ENCODE data around the gene TUBAL3.

TUBAL3 gene

DNA sequence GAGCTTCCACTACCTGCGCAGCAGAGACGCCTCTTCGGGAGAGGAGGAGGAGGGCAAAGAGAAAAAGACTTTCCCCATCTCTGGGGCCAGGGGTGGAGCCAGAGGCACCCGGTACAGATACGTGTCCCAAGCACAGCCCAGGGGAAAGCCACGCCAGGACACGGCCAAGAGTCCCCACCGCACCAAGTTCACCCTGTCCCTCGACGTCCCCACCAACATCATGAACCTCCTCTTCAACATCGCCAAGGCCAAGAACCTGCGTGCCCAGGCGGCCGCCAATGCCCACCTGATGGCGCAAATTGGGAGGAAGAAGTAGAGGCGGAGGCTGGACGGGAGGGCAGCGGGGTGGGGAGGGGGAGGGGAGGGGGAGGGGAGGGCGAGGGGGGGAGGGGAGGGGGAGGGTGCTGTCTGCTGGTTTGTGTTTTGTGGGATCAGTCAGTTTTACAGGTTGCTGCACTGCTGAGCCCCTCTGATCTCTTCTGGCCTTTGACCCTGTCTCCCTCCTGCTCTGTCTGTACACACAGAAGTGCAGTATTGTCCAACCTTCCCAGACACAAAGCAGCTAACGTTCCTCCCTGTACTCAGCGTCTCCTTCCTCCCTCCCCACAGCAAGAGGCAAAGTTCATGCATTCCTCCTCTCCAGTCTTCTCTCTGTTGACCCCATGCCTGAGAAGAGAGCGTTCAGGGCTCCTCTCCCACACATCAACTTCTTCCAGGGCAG is 30.6 kb downstream of the TUBAL3 start:
- DNase-seq = no peak

GRCh38 chr10:5373307-5373706 is 31.3 kb downstream of the TUBAL3 start:
- DNase-seq = no peak

- no peak for DNase-seq
These were observed 33.9 kb downstream of the TUBAL3 start for GRCh38 chr10:5370493-5371352.

GRCh38 chr10:5369362-5370158 is 35.1 kb downstream of the TUBAL3 start:
- no peak for DNase-seq

DNA sequence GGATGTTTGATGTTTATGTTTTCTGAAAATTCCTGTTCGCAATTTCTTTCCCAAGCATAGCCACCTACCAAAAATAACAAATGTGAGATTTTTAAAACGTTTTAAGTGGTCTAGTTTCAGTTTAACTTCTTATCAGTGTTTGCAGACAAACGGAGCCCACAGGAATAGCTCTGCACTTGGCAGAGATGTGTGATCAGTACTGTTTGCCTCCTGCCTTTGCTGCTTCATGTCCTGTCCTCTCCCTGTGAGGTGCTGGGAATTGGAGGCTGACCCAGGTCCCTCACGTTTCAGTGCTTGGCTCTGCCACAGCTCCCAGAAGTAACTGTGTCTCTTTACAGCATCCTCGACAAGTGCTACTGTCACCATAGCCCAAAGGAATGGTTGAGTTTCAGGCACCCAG is 38.7 kb downstream of the TUBAL3 start:
- no peak for DNase-seq

- DNase-seq = no peak
These were observed 39.7 kb downstream of the TUBAL3 start, which contains the start of gene UCN3 for GRCh38 chr10:5364890-5365338. Gene UCN3, plus strand, starts transcription at chr10:5364966. Its CDS starts 8,755 bp downstream, at chr10:5373721.

DNA sequence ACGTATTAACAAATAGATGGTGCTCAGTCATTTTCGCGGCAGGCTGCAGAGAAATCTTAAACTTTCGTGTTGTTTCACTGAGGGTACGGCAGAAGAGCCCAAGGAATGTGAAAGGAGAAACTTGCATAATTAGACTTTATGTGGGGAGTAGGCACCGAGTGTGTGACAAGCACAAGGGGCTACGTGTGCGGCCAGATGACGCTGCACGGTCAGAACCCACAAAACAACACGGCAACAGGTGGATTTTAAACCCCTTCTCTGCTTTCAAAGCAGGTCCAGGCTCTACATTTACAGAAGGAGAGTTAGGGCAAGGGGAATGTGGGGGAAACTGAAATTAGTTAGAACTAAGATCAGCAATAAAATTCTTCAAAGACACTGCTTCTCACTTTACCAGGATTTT is 40.3 kb downstream of the TUBAL3 start:
- no peak for DNase-seq

- DNase-seq = no peak
These were observed 41.8 kb downstream of the TUBAL3 start for GRCh38 chr10:5362873-5363272.

- no peak for DNase-seq
These were observed 42.7 kb downstream of the TUBAL3 start for GRCh38 chr10:5361966-5362365.

GRCh38 chr10:5360318-5360915 is 44.2 kb downstream of the TUBAL3 start:
- no peak for DNase-seq

GRCh38 chr10:5356302-5356763 is 48.3 kb downstream of the TUBAL3 start:
- DNase-seq = no peak

DNA sequence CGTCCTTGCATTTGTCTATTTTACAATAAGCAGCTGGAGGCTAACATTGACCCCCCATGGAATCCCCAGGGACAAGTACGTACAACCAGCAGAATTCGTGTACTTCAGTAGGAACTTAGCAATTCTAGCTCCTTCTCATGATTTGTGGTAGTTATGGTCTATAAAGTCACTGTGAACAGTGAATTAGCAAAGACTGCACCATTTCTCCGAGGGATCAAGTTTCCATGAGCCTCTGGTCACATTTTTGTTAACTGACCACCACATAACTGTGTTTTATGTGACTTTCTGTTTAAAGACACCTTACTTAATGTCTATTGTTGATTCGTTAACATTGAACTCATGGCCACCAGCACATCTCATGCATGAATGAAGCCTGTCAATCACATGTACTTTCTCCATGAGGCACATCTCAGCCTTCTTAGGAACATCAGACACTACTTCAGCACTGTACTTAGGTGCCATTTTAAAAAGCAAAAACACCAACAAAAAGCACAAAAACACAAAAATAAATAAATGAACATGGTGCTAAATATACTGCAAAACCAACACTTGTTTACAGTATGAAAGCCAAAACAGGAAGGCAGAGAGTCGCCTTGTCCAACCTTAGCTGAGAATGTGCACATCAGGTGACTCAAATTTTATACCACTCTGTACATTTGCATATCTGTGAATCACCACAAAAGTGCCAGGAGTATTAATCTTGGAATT is 48.9 kb downstream of the TUBAL3 start:
- no peak for DNase-seq

- no peak for DNase-seq
These were observed 50.6 kb downstream of the TUBAL3 start for GRCh38 chr10:5354068-5354467.

- DNase-seq = no peak
These were observed 55.3 kb downstream of the TUBAL3 start for GRCh38 chr10:5349362-5349761.

DNA sequence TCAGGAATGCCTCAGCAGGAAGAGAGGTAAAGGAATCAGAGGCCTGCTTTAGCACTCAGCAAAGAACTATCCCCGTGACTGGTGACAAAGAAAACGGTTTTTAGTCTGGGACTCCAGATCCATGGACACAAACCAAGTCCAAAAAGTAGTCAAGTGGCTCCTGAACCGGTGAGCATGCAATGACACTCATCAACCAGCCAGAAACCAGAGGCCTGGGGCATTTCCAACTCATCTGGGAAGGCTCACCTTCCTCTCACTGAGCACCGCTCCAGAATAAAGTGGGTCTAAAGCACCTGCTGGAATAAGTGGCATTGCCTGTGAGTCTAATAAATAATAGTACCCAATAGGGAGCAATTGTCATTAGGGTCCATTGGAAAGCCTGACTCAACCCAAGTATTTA is 57.7 kb downstream of the TUBAL3 start:
- no peak for DNase-seq

GRCh38 chr10:5344746-5345145 is 59.9 kb downstream of the TUBAL3 start:
- DNase-seq = no peak

DNA sequence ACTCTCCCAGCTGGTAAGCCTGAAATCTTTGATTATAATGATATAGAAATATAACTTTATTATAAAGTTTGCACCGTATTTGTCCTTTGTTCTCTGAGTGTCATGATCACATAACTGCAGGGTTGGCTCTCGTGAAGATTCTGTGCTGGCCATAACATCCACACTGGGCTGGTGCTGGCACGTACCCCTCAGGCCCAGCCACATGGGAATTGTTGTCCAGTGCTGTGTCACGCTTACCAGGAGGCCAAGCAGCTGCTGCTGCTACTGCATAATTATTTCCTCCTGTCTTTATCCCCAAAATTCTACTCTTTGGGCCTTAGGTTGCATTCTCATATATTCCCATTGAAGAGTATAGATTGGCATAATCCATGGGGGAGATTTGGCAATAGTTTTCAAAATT is 60.6 kb downstream of the TUBAL3 start:
- DNase-seq = no peak

- DNase-seq = no peak
These were observed 61.1 kb downstream of the TUBAL3 start for GRCh38 chr10:5343561-5343960.
